OCI-LY3 (cell line): ENCODE measurements around the gene WDFY4.

Experiments
- H2AFZ ChIP-seq: fragments of 200-600, 300-600 bp; shearing (Covaris generic); 2 replicates; pipeline ENCODE4 v1.6.0; 2014; ENCODE audit warnings: antibody characterized with exemption, low read depth, low read length
- H3K27ac ChIP-seq: fragments of 200-600, 300-600 bp; sonication (generic); 2 replicates; pipeline ENCODE4 v1.5.1; 2014; ENCODE audit warnings: mild to moderate bottlenecking, low read length, moderate library complexity, mixed read lengths
- H3K27me3 ChIP-seq: fragments of 200-600, 300-600 bp; sonication (generic); 2 replicates; pipeline ENCODE4 v1.6.1; 2014; ENCODE audit warnings: low read depth, low read length, mixed read lengths
- H3K36me3 ChIP-seq: fragments of 200-600, 300-600 bp; sonication (generic); replicated peaks from 2 replicates; pipeline ENCODE3; 2014; ENCODE audit warnings: low read depth, low read length, mixed read lengths
- H3K4me1 ChIP-seq: fragments of 300-600, 200-600 bp; sonication (generic); 2 replicates; pipeline ENCODE4 v1.6.1; 2014; ENCODE audit warnings: low read length, mixed read lengths
- H3K4me2 ChIP-seq: fragments of 200-600, 300-600 bp; sonication (generic); 2 replicates; pipeline ENCODE4 v1.6.1; 2014; ENCODE audit warnings: low read length, mixed read lengths
- H3K4me3 ChIP-seq: fragments of 300-600, 200-600 bp; sonication (generic); 2 replicates; pipeline ENCODE4 v1.5.1; 2014; ENCODE audit warnings: antibody characterized with exemption, mild to moderate bottlenecking, low read length, moderate library complexity
- H3K79me2 ChIP-seq: fragments of 300-600, 200-600 bp; shearing (Covaris generic); 2 replicates; pipeline ENCODE4 v1.6.1; 2014; ENCODE audit warnings: mild to moderate bottlenecking, low read length, mixed read lengths
- H3K9ac ChIP-seq: fragments of 300-600, 200-600 bp; shearing (Covaris generic); 2 replicates; pipeline ENCODE4 v1.6.0; 2014; ENCODE audit warnings: mild to moderate bottlenecking, low read length, moderate library complexity
- H3K9me3 ChIP-seq: fragments of 200-600, 300-600 bp; shearing (Covaris generic); 2 replicates; pipeline ENCODE4 v1.6.1; 2014; ENCODE audit warnings: low read length, mixed read lengths; ENCODE audit not compliant: insufficient read depth
- H4K20me1 ChIP-seq: fragments of 200-600, 300-600 bp; sonication (generic); 2 replicates; pipeline ENCODE4 v1.6.1; 2016; ENCODE audit warnings: low read length, mixed read lengths; ENCODE audit not compliant: insufficient read depth
- EZH2phosphoT487 ChIP-seq: fragments of 200-600 bp; shearing (Covaris generic); IDR thresholded peaks from 2 replicates; pipeline ENCODE4 v1.6.1; 2018; ENCODE audit warnings: antibody characterized with exemption, mixed run types, low read depth
- TF ChIP-seq, protein P1 (sequence below): fragments of 200-600, 300-600 bp; sonication (generic); IDR thresholded peaks from 2 replicates; pipeline ENCODE4 v1.5.1; 2014; ENCODE audit warnings: antibody characterized with exemption, low read length, low read depth

The WDFY4 gene

DNA sequence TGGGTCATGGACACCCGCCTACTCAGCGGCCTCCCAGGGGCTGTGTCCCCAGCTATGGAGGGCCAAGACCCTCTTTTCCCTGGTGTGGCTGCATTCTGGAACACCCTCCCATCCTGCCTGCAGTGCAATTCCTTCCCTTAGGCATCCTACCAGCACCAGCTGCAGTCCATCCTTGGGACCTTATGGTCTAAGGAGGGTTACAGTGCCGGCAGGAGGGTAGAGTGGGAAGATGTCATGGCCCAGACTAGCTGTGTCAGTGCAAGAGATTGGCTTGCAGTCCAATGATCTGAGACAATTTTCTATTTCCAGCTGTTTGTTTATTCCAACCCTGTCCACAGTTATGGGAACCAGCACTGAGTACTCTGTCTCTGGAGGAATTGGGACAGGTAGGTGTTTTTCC, 92.4 kb downstream of the WDFY4 start:
- Histone ChIP-seq H3K27ac (no peak overlapping the region), H3K79me2 (peaks cover 2% of the 10 kb centered on the region; the same call in 1 of the 2 replicates), H3K9me3 (no peaks in the 10 kb centered on the region), H4K20me1 (0 out of 2 replicates have a peak, but pooled peaks cover 7% of the 10 kb centered on the region), H3K4me3 (no peak overlapping the region), H3K27me3 (no peaks in the 10 kb centered on the region), H2AFZ (no peak overlapping the region), H3K4me1 (no peaks in the 10 kb centered on the region), H3K9ac (no peak overlapping the region), H3K4me2 (no peak overlapping the region), H3K36me3 (peaks cover 45% of the 10 kb centered on the region)
- TF ChIP-seq EZH2phosphoT487: no peak
- TF ChIP-seq, protein P1, sequence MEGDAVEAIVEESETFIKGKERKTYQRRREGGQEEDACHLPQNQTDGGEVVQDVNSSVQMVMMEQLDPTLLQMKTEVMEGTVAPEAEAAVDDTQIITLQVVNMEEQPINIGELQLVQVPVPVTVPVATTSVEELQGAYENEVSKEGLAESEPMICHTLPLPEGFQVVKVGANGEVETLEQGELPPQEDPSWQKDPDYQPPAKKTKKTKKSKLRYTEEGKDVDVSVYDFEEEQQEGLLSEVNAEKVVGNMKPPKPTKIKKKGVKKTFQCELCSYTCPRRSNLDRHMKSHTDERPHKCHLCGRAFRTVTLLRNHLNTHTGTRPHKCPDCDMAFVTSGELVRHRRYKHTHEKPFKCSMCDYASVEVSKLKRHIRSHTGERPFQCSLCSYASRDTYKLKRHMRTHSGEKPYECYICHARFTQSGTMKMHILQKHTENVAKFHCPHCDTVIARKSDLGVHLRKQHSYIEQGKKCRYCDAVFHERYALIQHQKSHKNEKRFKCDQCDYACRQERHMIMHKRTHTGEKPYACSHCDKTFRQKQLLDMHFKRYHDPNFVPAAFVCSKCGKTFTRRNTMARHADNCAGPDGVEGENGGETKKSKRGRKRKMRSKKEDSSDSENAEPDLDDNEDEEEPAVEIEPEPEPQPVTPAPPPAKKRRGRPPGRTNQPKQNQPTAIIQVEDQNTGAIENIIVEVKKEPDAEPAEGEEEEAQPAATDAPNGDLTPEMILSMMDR: no peak

DNA sequence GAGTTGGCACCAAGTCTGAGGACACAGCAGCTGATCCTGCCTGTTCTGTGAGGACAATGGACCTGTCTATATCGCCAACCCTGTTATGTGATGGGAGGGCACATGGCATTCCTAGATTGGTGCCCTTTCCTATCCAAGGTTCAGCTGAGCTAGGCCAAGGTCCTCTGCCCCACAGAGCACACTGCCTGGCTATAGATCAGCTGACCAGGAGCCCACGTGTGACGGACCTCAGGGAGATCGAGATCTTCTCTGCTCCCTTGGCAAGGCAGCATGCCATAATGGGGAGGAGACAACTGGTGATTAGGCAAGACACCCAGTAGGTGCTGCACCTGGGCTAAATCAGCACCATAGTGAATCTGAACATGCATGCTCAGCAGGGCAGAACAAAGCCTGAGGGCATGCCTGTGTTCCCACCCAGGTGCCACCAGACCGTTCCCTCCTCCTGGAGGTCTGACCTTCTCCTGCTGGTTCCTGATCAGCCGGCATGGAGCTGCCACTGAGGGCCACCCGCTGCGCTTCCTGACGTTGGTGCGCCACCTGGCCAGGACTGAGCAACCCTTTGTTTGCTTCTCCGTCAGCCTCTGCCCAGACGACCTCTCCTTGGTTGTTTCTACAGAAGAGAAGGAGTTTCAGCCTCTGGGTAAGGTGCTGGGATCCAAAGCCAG, 93.7 kb downstream of the WDFY4 start:
- Histone ChIP-seq H3K36me3 (peaks cover 54% of the 10 kb centered on the region), H3K27me3 (no peaks in the 10 kb centered on the region), H2AFZ (no peak overlapping the region)

GRCh38 chr10:48779077-48779476, 94.4 kb downstream of the WDFY4 start:
- Histone ChIP-seq H3K27ac (no peak overlapping the region), H3K4me1 (no peaks in the 10 kb centered on the region), H3K9ac (no peak overlapping the region), H3K4me3 (no peak overlapping the region), H4K20me1 (0 out of 2 replicates have a peak, but pooled peaks cover 7% of the 10 kb centered on the region), H3K4me2 (no peak overlapping the region), H3K36me3 (peaks cover 58% of the 10 kb centered on the region), H3K79me2 (no peaks in the 10 kb centered on the region), H3K27me3 (no peaks in the 10 kb centered on the region), H2AFZ (no peak overlapping the region), H3K9me3 (no peaks in the 10 kb centered on the region)
- TF ChIP-seq, protein P1: no peak
- no peak for TF ChIP-seq EZH2phosphoT487

More for the DNA sequence above, 93.7 kb downstream of the WDFY4 start:
- H3K79me2 ChIP-seq: no peaks in the 10 kb centered on the region
- no peak overlapping the region for H3K4me2 ChIP-seq
- no peaks in the 10 kb centered on the region for H3K4me1 ChIP-seq
- no peak overlapping the region for H3K4me3 ChIP-seq
- no peaks in the 10 kb centered on the region for H3K9me3 ChIP-seq
- TF ChIP-seq, protein P1: no peak
- no peak for TF ChIP-seq EZH2phosphoT487
- no peak overlapping the region for H3K9ac ChIP-seq
- no peak overlapping the region for H3K27ac ChIP-seq
- 0 out of 2 replicates have a peak, but pooled peaks cover 7% of the 10 kb centered on the region for H4K20me1 ChIP-seq

DNA sequence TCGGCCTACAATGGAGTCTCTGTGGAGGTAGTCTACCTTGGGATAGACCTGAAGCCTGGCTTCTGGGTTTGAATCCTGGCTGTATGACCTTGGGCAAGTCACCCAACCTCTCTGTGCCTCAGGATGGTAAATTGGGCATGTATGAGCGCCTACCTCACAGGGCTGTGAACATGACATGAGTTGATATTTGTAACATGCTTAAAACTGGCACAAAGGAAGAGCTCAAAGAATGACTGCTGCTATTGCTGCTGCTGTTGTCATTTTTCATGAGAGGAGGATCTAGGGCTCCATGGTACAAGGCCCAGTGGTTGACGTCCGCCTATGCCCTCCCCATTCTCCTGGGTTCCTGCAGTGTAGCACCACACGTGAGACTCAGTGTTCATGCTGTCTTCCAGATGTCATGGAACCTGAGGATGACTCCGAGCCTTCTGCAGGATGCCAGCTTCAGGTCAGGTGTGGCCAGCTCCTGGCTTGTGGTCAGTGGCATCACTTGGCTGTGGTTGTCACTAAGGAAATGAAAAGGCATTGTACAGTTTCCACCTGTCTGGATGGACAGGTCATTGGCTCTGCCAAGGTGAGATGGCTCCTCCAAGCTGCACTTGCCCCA, 95.0 kb downstream of the WDFY4 start:
- no peak for TF ChIP-seq EZH2phosphoT487
- TF ChIP-seq, protein P1: no peak
- Histone ChIP-seq H3K27me3 (no peaks in the 10 kb centered on the region), H3K4me1 (no peaks in the 10 kb centered on the region), H2AFZ (no peak overlapping the region), H3K79me2 (no peaks in the 10 kb centered on the region), H3K27ac (no peak overlapping the region), H3K4me2 (no peak overlapping the region), H3K4me3 (no peak overlapping the region), H4K20me1 (0 out of 2 replicates have a peak, but pooled peaks cover 7% of the 10 kb centered on the region), H3K36me3 (peaks cover 54% of the 10 kb centered on the region), H3K9me3 (no peaks in the 10 kb centered on the region), H3K9ac (no peak overlapping the region)
